Thoracic aorta endothelial cell (primary cell): ENCODE data around the gene CA11. TPM values are rescaled to one million over a fixed set of nuclear protein-coding genes. Genes with fewer than 3 reads are reported as not detected.

Source experiments
- total RNA-seq: library from RNA; depleted of rRNA; stranded (reverse); fragments of >200 nt; gene quantifications from 2 replicates; pipeline ENCODE4 v1.2.3, GENCODE V29; 2012

Gene CA11
- total RNA-seq: 0.27 and 1.2 TPM in 2 replicates

DNA sequence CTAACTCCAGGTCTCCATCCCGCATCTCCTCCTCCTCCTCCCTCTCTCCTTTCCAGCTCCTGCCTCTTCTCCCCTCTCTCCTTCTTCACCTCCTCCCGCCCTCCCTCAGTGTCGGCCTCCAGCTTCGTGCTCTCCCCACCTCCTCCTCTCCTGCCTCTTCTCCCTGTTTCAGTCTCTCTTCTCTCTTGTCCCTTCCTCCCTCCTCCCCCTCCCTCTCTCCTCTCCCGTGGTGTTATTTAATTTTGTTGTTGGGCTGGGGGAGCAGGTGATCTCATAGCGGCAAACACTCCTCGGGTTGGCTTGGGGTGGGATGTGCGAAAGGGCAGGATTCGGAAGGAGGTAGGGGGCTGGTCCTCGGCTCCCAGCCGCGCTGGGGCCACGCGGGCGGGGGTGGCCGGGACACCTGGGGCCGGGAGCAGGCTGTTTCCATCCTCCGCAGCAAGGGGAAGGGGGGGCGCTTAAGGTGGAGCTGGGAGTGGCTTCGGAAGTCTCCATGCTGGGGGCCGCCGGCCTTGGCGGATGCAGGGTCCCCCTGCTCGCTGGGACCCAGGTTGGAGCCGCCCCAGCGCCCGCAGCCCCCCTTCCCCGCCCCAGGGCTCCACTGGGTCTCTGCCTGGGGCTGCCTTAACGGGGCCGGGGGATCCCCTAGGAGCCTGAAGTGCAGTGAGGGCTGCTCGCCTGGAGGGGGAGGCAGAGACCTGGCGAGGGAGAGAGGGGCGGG, at the start of gene CA11:
CA11 (minus strand) TSS at position 187 of the 721 bp plus-strand sequence. CDS start 555 bp downstream, outside the sequence.

GRCh38 chr19:48672994-48673393, 27.0 kb upstream of the CA11 start, which contains the start of gene NTN5:
Gene NTN5, minus strand, starts transcription at chr19:48673017. Its CDS starts 2,031 bp downstream, at chr19:48670986.

GRCh38 chr19:48636859-48637448, 9.0 kb downstream of the CA11 start, which contains the start of gene DBP:
Gene DBP, minus strand, starts transcription at chr19:48637379. Its CDS starts 385 bp downstream, at chr19:48636994.

GRCh38 chr19:48618916-48619691, 26.9 kb downstream of the CA11 start, which contains the start of the genes RPL18 and SPHK2:
Gene RPL18, minus strand, starts transcription at chr19:48619178. Its CDS starts 35 bp downstream, at chr19:48619143.
Gene SPHK2, plus strand, starts transcription at chr19:48619506. Its CDS starts 1,009 bp downstream, at chr19:48620515.

DNA sequence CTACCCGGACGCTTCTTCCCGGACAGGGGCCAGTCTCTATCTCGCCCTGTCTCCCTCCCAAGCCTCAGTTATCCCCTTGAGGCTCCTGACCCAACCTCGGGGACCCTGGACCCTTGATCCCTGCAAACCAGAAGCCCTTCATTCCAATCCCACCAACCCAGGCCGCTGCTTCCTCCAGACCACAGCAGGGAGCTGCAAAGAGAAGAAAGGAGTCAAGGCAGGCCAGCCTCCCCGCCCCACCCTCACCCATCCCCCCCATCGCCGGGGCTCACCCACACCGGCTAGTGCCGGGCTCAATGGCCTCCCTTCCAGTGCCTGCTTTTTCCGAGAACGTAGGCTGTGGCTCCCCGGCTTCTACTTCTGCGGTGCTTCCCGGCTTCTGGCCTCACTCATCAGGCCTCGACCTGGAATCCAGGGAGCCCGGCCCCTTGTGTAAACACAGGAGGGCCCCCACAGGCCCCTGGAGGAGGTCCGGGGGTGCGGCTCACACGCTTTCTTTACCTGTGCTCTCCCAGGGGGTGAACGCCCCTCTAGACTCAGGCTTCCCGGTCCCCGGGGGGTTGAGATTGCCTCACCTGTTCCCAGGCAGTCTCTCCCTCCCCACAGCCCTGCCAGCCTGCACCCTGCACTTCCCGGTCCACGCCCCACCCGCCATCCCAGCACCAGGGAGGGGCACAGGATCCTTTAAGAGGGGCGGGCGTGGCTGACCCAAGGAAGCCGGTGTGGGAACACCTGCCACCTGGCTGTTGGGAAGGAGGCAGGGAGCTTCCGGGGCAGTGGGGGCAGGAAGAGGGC, 31.4 kb downstream of the CA11 start, which contains the start of gene FAM83E:
FAM83E (minus strand) TSS at position 641 of the 795 bp plus-strand sequence. CDS start 1,704 bp downstream, outside the sequence.

DNA sequence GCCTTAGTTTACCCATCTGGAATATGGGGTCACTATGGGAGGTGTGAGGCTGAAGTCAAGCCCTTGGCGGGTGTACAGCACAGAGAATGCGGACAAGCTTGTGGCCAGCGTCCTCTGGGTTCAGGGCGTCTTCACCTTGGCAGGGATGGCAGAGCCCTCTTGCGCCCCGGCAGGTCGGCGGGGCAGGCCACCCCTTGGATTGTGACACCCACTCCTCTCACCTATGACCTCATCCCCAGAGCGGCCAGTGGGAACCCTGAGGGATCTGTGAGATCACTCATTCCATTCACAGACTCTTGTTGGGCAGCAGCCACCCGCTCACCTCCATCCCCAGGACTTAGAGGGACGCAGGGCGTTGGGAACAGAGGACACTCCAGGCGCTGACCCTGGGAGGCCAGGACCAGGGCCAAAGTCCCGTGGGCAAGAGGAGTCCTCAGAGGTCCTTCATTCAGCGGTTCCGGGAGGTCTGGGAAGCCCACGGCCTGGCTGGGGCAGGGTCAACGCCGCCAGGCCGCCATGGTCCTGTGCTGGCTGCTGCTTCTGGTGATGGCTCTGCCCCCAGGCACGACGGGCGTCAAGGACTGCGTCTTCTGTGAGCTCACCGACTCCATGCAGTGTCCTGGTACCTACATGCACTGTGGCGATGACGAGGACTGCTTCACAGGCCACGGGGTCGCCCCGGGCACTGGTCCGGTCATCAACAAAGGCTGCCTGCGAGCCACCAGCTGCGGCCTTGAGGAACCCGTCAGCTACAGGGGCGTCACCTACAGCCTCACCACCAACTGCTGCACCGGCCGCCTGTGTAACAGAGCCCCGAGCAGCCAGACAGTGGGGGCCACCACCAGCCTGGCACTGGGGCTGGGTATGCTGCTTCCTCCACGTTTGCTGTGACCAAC, 39.3 kb downstream of the CA11 start, which contains the start of gene SPACA4:
SPACA4 (plus strand) TSS at position 280 of the 896 bp plus-strand sequence; CDS start at position 517, 237 bp downstream.

Other genes starting within 250 kb of the CA11 start
- gene GRWD1, start 200.2 kb downstream of the CA11 start, total RNA-seq: 48.3 and 54.2 TPM in 2 replicates
- 0.57 and 0.66 TPM in 2 replicates for gene KCNJ14, start 190.6 kb downstream of the CA11 start, total RNA-seq
- gene CYTH2, start 176.8 kb downstream of the CA11 start, total RNA-seq: 65.1 and 96.0 TPM in 2 replicates
- under 0.01 and 0.22 TPM in 2 replicates for gene LMTK3, start 134.4 kb downstream of the CA11 start, total RNA-seq
- gene SULT2B1, start 94.0 kb downstream of the CA11 start, total RNA-seq: not detected in 2 replicates
- gene SPACA4, start 39.4 kb downstream of the CA11 start, total RNA-seq: not detected in 2 replicates
- 0.27 and 0.57 TPM in 2 replicates for gene FAM83E, start 31.1 kb downstream of the CA11 start, total RNA-seq
- gene RPL18, start 27.0 kb downstream of the CA11 start, total RNA-seq: 1,558 and 1,662 TPM in 2 replicates
- gene SPHK2, start 26.7 kb downstream of the CA11 start, total RNA-seq: 11.3 and 11.7 TPM in 2 replicates
- gene DBP, start 8.8 kb downstream of the CA11 start, total RNA-seq: 0.80 and 1.3 TPM in 2 replicates
- gene NTN5, start 26.8 kb upstream of the CA11 start, total RNA-seq: not detected in 2 replicates
- not detected in 2 replicates for gene FUT2, start 49.8 kb upstream of the CA11 start, total RNA-seq
- gene MAMSTR, start 73.5 kb upstream of the CA11 start, total RNA-seq: 0.27 and 0.43 TPM in 2 replicates
- 59.7 and 82.9 TPM in 2 replicates for gene RASIP1, start 94.4 kb upstream of the CA11 start, total RNA-seq
- gene IZUMO1, start 100.7 kb upstream of the CA11 start, total RNA-seq: 0.40 and 0.43 TPM in 2 replicates
- 5.5 and 7.2 TPM in 2 replicates for gene FUT1, start 106.5 kb upstream of the CA11 start, total RNA-seq
- gene FGF21, start 109.3 kb upstream of the CA11 start, total RNA-seq: not detected in 2 replicates
- 34.8 and 44.5 TPM in 2 replicates for gene BCAT2, start 164.8 kb upstream of the CA11 start, total RNA-seq
- gene HSD17B14, start 190.3 kb upstream of the CA11 start, total RNA-seq: 2.7 and 6.2 TPM in 2 replicates
- 4.4 and 5.6 TPM in 2 replicates for gene PLEKHA4, start 222.4 kb upstream of the CA11 start, total RNA-seq
- gene PPP1R15A, start 226.2 kb upstream of the CA11 start, total RNA-seq: 35.7 and 43.0 TPM in 2 replicates